Fibroblast of skin of scalp (primary cell): ENCODE measurements around the gene MZB1.
"Not testable (repeated sequence)": the region's sequence is repeated elsewhere in the genome, so short reads cannot be mapped to it uniquely, and the experiment has no call there.

Experiments used
- DNase-seq: peaks from one replicate; pipeline ENCODE4 v3.0.0-alpha.2; 2013

MZB1 gene

DNA sequence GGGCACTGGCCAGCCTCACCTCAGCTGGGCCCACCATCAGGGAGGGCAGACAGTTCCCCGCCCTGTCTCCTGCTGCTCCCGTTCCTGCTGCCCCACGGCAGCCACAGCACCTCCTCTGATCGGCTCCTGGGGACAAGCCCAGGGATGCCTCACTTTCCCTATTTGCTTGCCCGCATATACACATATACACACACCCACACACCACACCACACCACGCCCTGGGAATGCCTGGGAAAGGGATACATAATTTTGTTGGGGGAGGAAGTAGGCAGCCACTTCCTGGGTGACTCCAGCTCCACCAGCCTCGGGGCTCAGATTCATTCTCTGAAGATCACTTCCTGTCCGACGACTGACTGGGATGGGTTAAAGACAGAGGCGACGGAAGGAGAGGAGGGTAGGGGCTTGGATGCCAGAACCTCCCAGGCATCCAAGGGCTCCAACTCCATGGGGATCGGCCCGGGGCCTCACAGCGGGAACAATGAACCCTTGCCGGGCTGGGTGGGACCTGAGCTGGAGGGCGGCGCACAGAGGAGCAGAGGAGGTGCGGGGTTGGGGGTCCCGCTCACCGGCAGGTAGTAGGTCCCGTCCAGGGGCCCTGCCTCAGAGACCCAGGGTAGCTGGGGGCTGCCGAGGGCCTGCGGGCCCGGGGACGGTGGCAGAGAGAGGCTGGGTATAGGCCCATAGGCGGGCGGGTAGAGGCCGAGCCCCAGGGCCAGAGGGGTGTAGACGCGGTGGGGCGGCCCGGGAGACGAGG is 2.0 kb upstream of the MZB1 start:
- peak; percentile 39 for DNase-seq

DNA sequence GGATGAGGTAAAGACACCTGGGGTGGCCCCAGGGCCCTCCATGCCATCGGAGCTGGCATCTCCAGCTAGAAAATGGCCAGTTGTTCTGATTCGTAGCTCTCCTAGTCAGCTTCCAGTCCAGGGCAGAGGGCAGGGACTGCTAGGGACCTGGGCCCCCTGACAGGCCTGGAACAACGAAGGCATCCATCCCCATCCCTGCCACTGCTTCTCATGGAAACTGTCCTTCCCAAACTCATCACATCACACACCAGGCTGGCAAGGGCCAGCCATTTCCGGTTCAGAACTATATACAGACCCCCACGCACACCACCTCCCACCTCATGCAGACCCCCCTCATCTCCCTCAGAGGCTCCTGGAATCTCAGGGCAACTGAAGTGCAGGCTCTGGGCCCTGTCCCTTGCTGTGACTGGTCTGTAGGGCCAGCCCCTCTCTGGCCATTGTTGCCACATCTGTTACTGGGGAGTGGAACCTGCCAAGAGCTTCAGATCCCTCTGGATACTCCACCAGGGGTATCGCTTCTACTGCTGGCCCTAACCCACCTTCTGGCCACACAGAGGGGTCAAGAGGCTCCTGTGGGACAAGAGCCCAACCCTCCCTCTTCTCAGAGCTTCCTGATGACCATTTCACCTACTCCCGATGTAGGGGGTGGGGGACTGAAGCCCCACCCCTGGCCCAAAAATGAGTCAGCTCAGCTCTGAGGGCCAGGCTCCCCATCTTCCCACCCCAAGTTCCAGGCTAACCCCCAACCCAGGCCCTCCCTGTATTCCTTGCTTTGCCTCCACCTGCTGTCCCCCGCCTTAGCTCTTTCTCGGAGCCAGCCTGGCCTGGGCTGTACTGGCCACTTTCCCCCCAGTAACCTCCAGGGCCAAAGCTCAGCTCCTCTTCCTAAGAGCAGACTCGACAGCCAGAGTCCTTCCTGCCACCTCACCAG is 1.2 kb upstream of the MZB1 start:
- no peak for DNase-seq

DNA sequence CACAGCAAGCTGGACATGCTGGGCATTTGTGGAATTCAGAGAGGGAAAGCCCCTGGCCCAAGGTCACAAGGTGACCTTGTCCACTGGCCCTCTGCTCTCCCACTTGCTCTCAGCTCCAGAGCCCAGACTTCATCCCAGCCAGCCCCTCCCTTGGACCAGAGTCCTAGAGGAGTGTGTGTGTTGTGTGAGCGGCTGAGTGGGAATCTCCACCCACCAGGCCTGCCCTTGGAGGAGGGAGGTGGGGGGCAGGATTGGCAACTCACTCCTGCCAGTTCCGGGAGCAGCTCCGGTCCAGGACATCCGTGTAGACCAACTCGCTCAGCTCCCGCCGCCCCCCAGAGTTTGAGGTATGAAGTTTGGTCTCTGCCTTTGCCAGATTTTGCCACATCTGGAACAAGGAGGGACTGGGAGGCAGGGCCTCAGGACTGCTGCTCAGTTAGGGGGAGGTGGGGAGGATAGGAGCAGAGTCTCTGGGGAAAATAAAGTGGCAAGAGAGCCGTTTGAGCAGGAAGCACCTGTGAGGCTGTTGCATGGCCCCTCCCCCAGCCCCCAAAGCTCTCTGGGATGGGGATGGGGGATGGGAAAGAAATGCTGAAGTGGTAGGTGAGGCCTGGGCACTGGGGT is 1.4 kb downstream of the MZB1 start:
- DNase-seq: peak; percentile 53

DNA sequence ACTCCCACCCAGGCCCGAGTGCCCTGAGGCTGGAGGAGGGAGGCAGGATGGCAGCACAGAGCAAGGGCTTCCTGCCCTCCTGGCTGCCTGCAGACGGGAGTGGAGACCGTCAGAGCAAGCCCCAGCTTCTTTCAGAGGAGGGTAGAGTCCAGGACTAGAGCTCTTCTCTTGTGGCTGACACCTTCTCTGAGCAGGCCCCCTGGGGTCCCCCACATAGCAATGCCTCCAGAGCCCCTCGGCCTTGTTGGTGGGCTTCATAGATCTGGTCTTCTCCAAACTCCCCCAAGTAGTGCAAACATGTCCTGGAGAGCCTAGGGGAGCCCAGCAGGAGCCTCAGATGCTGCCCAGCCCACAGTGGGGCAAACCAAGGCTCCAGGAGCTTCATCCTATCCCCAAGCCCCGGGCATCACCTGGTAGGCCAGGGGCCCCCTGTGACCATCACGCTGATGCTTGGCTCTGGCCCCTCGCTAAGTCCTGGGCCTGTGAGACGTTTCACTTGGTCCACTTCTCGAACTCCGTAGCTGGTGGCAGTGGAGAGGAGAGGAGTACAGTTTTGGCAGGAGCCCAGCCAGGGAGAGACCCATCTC is 2.0 kb downstream of the MZB1 start:
- DNase-seq: no peak

DNA sequence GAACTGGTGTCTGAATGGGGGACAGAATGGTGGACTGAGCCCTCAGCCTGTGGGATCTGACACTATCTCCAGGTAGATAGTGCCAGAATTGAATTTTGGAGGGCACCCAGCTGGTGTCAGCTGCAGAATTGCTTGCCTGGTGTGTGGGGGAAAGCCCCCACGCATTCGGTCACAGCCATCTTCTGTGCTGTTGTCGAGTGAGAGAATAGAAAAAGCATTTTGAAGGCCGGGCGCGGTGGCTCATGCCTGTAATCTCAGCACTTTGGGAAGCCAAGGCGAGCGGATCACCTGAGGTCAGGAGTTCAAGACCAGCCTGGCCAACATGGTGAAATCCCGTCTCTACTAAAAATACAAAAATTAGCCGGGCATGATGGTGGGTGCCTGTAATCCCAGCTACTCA is 2.8 kb downstream of the MZB1 start:
- not testable (repeated sequence) for DNase-seq

DNA sequence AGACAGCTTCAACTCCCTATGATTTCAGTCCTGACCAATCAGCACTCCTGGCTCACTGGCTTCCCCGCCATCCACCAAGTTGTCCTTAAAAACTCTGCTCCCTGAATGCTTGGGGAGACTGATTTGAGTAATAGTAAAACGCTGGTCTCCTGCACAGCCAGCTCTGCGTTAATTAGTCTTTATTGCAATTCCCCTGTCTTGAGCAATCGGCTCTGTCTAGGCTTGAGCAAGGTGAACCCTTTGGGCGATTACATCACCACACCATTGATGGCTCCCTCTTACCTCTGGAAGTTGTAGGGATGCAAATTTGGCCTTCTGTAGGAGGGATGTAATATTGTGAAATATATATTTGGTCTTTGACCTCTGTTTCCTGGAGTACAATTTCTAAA is 3.7 kb downstream of the MZB1 start:
- DNase-seq: no peak

DNA sequence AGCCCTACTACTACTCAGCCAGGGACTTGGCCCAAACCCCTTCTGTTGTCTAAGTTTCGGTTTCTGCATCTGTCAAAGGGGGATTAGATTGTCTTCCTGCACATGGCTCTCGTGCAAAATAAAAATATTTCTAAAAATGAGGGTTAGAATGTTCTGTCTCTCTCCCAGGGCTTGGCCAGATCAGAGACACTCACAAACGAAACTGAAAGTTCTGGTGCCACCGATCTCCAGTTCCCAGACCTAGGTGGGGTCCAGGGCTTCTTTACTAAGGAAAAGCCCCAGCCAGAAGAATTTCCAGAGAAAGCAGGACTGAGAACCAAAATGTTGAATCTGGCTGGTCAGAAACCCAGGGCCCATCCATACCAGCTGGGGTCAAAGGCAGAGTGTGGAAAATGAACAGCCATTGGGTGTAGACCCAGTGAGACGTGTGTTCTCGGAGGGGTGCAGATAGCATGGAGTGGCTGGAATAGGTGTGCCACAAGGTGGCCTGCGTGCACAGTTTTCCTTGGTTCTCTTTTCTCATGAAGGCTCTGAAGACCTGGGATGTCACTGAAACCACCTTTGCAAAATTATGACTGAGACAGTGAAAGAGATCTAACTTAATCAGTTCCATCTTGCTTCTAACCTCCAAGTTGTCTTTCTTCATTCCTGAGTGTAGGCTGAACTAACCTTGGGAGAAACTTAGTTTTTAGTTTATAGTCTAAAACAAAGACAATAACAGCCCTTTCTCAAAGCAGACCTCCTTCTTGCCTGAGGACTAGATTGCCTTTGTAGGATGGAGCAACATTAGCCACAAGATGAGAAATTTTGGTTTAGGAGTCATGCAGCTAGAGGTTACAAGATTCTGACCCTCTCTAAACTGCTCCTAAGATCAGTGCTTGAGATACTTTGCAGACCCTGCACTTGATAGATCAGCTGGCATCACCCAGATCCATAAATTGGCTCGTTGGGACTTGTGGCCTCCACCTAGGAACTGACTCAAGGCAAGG is 4.4 kb downstream of the MZB1 start:
- no peak for DNase-seq

DNA sequence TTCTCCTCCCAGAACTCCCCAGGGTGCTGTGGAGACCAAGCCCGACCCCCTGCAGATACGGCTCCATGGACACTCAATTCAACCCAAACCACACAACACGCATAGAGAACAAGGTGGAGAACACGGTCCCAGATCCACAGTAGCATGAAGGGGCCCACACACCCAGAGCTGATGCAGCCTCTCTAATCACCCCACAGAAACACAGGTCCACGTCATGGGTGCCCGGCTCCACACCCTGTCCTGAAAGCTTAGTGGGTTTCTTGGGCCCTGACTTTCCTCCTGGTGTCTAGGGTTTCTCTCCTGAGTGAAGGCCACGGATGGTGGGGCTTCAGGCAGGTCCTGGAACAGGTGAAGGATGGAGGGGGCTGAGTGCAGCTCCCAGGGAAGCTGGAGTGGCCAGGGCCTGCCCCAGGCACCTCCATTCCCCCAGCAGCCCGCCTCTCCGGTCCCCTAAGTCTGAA is 5.1 kb downstream of the MZB1 start:
- DNase-seq: no peak

DNA sequence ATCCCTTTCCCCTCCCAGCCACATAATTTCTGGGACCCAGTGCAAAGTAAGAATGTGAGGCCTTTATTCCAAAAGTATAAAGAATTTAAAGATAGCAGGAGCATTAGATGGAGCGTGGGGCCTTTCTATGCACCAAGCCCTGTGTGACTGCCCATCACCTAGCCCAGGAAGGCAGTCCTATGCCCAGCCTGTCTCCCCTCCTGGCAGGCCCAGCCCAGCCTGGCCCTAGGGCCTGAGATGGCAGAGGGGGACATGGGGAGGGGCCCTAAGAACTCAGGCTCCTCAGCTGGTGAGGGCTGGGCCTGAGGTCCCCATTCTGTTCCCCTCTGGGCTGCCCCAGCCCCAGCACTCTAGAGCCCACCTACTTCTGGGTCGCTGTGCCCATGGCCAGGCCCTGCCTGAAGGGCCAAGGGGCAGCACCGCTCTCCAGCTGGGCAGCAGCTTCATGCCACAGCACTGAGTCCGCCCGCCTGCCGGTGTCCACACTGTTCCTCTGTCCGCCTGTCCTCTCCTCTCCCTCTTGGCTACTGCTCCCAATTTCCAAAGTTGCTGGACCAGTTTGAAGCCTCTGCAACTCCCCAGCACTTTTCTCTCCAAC is 5.6 kb downstream of the MZB1 start:
- no peak for DNase-seq

DNA sequence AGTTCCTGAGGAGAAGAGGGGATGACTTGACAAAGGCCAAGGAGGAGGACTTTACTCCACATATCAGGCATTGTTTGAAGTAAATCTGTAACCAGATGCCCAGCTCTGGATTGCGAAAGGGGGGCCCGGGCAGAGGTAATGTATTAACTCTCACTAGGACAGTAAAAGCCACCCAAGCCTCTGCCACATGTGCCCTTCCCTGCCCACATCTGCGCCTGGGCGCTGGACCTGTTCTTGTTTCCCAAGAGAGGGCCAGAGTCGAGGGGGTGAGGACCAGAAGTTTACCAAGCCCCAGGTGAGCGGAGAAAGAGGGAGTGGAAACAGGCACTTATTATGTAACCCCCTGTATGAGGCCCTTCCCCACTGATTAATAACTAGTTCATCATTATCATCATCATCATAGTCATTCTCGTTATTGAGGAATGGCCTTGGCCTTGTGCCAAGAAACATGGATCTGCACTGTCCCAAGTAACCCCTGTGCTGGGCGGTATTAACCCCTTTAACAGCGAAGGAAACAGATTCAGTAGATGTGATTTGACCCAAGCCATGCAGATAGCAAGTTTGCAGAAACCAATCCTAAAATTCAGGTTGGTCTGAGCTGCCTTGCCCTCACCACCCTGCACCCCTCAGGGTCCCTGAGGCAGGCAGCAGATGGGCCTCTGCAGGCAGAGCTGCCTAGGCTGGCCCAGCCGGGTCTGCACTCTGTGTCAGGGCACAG is 6.3 kb downstream of the MZB1 start, which contains the start of gene SLC23A1:
Gene SLC23A1, minus strand, starts transcription at position 23 of the 718 bp plus-strand sequence. CDS start 44 bp downstream, outside the sequence.
- no peak for DNase-seq

DNA sequence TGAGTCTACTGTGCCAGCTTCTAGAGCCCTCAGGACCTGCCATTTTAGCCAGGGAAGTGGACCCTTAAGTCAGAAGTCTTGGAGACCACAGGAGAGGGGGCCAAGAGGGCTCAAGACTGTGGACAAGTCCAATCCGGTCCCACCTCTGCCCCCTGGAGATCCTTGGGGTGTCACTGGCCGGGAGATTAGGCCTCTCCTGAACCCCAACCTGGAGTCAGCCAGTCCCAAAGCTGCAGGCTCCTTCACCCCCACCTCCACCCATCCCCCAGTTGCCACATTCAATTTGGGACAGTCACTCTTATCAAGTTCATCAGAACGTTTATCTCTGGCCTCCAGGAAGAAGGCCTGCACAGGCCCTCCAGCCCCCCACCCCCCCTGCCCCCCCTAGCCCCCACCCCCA is 6.9 kb downstream of the MZB1 start:
- DNase-seq: no peak

DNA sequence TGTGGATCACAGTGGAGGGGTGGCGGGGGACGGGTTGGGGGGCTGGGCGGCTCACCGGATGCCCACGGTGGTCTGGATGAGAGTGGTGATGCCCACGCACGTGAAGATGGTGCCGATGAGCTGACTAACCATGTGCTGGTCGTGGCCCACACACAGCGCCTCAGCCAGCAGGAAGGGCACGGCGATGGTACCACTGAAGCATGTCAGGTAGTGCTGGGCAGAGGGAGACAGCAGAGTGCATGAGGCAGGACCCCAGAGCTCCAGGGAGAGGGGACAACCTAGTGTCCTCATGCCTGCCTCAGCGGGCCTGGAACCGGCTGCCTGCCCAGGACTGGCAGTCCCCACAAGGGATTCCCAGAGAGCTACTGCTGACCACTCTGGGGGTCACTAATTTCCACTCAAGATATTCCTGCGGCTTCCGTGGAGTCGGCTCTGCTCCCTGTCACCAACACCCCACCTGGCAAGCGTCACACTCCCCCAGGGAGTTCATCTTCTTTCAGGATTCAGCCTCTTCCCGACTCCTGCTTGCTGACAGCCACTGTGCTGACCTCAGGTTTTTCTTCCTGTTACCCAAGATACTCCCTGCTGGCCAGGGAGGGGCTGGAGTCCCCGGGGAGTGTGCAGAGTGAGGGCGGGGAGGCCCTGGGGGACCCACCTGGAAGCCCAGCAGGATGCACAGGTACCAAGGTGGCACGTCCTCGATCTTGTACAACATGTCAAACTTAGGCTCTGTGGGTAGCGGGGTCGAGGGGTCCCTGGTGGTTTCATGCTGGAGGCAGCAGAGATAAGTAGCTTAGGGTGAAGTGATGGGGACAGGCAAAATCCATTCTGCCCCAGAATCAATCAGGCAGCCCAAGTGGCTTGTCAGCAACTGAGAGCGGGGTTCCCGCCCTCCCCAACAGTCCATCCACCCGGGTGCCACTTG is 7.6 kb downstream of the MZB1 start:
- DNase-seq: no peak

DNA sequence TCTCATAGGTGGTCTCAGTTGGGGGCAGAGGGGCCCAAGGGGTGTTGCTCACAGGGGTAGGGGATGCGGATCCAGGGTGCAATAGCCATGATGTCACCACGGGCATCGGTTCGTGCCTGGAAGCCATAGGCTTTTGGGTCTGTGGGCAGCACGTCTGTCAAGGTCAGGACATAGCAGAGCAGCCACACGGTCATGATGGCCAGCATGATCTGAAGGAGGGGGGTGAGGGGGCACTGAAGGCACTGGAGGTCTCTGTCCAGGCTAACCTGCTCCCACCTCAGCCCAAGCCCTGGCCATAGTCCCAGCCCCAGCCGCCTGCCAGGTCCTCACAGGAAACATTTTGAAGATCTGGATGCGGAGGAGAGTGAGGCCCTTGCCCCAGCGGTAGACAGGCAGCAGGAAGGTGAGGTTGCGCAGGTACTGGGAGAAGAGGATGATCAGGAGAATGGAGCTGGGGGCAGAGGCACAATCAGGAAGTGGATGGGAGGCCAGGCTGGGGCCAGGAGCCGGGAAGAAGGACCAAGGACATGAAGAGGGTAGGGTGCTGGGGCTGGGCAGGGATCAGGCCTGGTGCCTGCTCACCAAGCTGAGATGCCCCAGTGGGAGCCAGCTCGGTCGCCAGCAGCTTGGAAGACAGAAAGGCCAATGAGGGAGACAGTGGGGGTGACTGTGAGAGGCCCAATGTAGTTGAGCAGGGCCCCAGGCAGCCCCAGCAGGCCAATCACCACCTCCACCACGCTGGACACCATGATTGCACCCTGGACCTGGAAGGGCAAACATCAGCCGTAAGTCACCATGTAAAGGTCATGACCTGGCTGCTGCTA is 9.9 kb downstream of the MZB1 start:
- DNase-seq: no peak

DNA sequence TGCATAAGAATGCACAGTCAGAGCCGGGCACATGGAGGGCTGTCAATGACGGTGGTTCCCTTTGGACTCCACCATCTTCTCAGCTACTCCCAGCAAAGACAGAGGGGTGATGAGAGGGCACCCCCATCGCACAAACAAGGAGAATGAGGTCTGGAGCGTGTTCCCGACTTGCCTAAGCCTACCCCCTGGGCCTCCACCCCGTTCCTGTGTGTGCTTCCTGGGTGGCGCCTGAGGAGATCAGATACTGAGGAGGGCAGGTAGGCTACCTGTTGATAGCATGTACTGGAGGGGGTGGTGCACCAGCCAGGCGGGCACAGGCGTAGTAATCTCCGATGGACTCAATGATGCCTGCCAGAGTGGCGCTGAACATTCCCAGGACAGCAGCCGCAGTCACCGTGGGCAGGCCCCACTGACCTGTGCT is 10.8 kb downstream of the MZB1 start:
- no peak for DNase-seq

DNA sequence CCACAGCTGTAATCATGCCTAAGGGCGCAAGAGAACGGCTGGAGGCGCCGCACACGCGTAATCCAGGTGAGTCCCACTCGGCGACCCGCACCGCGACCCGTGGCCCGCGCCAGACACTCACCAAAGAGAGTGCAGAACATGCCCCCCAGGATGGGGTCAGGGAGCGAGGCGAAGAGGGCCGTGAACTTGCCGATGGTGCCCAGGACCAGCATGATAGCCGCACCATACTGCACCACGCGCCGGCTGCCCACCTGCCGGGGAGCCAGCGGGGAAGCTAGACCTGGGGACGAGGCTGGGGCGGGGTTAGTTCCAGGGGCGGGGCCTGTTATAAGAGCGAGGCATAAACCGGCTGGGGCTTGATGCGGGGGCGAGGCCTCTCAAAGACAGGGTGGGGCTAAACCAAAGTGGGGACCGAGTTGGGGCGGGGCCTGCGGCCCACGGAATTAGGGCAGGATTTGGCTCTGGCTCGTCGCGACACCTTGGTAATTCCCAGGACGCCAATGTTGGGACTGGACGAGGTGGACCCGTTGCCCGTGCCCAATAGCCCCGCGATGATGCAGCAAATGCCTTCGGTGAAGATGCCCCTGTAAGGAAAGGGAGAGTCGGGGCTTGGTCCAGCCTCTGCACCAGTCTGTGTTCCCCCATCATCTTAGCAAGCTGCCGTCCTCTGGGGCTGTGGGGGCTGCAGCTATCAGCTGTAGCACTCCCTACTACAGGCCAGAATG is 11.4 kb downstream of the MZB1 start:
- DNase-seq: no peak

DNA sequence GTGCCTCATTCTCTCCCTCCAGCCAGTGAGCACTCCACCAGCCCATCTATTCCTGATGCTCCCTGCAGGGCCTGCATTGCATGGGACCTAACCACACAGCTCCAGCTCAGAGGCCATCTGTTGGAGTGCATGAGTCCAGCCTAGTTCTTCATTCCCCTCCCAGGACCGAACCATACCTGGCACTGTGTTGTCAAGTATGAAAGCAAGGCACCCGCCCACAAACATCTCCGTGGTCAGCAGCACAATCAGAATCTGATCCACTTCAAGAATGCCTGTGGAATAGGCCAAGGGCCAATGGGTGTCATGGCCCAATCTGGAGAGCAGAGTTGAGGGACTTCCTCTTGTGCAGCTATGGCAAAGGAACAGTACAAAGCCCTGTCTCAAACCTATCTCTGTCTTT is 12.5 kb downstream of the MZB1 start:
- no peak for DNase-seq

DNA sequence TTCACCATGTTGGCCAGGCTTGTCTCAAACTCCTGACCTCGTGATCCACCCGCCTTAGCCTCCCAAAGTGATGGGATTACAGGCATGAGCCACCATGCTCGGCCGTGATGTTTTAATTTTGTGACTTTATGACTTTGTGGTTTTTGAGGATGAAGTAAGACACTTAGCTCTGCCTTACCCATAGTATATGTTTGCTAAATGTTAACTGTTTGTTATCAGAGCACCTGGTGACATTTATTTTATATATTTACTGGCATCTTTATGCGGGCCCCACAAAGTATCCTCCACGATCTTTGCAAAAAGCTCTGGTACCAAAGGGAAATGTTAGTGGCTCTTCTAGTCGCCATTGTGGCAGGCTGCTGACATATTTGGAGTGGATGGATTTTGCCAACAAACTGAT is 13.3 kb downstream of the MZB1 start:
- DNase-seq: no peak

DNA sequence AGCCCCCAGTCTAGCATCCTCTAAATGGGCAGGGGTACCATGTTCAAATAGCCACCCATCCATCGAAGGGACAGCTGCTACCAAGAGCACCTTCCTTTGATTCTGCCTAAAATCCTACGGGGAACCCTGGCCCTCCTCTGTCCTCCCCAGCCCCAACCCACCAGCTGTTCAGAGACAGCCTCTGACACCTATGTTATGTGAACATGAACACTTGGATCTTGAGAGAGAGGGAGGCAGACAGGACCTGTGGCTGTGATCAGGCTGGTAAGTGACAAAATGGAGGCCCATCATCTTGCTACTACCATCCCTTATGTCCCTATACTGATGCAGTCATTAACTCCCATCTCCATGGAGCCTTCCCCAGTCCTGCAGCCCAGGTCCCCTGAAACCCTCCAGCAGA is 14.8 kb downstream of the MZB1 start:
- no peak for DNase-seq
